ENCODE measurements around the gene ACTR3C.

Gene ACTR3C

DNA sequence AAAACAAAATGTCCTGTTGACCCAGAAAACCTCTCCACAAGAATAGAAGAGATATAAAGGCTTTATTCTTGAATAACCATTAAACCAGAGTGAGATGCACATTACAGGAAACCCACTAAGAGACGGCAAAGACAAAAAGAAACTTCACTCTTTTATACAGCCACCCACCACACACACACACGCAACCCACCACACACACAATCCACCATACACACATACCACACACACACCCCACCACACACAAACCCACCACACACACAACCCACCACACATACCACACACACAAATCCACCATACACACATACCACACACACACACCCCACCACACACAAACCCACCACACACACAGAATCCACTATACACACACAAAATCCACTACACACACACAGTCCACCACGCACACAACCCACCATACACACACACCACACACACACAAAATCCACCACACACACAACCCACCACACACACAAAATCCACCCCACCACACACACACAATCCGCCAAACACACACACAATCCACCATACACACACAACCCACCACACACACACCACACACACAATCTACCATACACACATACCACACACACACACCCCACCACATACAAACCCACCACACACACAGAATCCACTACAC is 35.8 kb upstream of the ACTR3C start:
- no peak for DNase-seq

DNA sequence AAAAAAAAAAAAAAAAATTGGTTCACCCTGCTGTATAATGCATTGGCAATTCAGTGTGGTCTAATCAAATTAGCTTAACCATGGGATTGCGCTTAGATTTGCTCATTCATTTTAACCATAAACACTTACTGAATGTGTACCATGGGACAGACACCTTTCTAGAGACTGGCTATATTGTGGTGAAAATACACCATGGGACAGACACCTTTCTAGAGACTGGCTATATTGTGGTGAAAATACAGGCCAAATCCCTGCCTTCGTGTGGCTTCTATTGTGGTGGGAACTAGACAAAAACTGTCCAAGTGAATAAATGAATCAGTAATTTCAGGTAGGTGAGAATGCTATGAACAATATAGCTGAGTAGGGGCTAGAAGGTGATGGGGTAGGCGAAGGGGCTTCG is 35.1 kb upstream of the ACTR3C start:
- DNase-seq: no peak

DNA sequence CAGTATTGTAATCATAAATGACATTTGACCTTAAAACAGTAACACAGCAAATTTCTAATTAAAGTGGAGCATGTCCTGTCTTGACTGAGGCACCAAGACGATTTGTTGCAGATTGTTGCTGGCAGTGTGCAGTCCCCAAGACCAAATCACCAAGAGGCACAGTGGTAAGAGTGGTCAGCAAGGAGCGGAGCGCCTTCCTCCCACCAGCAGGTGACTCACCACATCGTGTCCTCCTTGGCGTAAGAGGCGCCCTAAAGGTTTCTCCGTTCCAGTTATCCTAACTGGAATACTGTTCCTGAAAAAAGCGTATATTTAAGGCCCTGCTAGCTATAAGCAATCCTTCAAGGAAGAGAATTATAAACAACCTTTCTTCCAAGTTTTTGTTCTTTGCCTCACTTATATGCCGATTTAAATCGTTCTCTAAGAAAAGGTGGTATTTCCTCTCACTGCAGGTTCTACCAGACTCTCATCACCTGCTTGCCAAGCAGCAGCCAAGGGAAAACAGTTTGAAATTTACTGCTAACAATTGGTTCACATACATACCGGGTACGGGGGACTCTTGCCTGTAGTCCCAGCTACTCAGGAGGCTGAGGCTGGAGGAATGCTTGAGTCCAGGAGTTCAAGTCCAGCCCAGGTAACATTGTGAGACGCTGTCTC is 34.6 kb upstream of the ACTR3C start:
- DNase-seq: no peak

DNA sequence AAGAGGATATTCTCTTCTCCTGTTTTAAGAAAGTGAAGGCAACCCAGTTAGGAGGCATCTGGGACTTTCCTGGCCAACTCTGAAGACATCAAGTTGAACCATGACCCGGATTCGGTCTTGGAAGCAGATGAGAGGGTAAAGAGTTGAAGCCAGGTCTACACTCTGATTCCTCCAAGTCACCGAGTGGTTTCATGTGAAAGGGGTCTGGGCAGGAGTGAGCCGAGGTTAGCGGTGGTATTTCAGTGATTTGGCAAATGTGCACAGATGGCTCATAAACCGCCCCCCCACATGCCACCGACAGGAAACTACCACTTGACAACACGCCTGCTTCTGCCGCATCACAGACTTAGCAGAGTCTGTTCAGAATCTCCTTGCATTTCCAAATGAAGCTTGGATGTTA is 33.9 kb upstream of the ACTR3C start:
- DNase-seq: no peak

DNA sequence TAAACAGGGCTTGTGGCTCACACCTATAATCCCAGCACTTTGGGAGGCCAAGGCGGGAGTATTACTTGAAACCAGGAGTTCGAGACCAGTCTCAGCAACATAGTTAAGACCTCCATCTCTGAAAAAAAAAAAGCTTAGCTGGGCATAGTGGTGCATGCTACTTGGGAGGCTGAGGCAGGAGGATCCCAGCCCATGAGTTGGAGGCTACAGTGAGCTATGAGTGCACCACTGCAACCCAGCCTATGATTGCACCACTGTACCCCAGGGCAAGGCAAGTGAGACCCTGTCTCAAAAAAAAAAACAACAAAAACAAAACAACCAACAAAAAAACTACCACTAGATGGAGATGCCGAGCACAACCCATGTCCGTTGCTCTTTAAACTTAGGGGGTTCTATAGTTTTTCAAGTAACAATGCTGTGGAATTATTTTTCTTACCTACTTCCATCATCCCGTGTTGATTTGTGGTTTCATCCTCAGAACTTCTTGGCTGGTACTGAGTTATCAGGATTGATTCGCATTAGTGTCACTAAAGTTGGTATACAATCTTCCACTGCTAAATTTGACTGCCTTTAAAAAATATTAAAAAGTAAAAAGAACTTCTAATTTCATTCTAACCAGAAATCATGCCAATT is 33.0 kb upstream of the ACTR3C start:
- no peak for DNase-seq

DNA sequence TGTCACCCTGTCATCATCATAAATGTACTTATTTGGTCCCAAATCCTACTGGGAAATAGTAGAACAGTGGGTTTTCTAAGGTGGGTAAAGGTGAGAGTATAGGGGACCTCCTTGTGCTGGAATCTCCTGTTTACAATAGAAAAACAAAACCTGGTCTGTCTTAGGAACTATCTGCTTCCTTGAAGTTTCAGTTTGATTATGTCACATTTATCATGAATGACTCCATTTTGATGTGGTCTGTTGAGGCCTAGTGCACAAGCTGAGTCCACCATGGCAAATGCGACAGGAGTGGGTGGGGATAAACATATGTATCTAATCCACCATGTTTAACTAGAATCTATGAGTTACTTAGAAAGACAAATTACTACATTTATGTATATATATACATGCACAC is 32.3 kb upstream of the ACTR3C start:
- DNase-seq: no peak

DNA sequence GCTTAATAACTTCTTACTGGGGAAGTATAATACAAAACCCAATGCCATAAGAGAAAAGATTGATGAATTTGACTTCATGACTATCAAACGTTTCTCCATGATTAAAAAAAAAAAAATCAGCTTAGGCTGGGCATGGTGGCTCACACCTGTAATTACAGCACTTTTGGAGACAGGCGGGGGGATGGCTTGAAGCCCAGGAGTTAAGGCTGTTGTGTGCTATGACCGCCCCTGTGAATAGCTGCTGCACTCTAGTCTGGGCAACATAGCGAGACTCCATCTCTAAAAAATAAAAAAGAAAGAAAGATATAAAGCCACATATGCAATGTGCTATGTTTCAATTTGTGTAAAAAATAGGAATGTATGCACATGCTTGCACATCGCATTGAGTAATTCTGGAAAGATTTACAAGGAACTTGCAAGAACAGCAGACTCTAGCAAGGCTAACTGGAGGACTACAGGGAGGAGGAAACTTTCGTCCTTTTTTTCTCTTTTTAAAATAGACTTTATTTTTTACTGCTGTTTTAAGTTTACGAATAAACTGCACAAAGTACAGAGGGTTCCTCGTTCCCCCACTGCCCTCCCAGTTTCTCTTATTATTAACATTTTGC is 28.3 kb upstream of the ACTR3C start:
- no peak for DNase-seq

DNA sequence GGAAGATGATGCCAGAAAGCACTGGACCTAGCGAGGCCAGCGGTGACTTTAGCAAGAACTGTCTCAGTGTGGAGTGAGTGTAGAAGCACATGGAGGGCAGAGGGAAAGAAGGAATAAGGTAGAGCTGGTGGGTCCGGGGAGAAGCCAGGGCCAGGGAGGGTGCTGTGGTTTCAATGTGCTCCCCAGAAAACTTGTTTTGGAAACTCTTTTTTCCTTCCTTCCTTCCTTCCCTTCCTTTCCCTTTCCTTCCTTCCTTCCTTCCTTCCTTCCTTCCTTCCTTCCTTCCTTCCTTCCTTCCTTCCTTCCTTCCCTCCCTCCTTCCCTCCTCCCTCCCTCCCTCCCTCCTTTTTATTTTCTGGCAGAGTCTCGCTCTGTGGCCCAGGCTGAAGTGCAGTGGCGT is 23.6 kb upstream of the ACTR3C start:
- no peak for DNase-seq

DNA sequence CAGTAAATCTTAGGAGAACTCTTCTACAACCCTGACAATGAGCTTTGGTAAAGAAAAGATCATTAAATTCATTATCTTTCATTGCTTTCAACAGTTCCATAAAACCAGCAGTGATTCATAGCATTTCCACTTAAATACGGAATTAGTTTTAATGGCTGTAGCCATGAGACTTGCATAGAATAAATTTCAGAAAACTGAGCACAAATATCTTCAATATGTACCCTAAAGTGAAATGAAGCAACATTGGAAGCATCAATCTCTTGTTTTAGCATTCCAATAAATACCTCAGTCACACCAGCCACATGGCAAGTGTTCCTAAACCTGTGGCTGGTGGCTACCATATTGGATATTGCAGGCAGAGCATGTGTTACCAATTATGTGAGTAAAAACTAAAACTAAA is 21.7 kb upstream of the ACTR3C start:
- DNase-seq: no peak

DNA sequence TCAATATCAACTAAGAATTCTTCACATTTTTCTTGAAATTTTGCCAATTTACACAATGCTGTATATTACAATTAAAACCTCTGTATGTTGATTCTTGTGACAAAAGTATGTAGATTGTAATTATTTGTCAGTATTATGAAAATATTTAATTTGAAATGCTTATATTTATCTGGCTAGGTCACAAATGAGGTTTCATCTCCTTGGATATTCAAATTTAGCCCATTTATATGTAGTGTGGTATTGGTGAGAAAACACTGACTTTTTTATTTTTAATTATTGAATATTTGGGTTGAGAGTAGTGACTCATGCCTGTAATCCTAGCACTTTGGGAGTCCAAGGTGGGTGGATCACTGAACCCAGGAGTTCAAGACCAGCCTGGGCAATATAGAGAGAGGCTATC is 21.0 kb upstream of the ACTR3C start:
- DNase-seq: no peak

DNA sequence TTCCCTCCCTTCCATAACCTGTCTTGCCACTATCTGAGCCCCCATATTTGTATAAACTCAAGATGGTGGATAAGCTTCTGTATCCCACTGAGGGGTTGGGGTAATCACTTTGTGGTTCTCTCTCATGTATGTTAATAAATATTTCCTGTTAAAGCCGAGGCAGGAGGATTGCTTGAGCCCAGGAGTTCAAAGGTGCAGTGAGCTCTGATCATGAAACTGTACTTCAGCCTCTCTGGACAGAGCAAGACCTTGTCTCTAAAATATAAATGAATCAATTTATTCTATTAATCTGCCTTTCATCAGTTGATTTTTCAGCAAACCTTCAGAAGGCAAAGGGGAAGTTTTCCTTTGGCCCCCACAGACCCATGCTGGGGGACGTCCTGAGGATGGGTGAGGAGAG is 19.9 kb upstream of the ACTR3C start:
- DNase-seq: no peak

DNA sequence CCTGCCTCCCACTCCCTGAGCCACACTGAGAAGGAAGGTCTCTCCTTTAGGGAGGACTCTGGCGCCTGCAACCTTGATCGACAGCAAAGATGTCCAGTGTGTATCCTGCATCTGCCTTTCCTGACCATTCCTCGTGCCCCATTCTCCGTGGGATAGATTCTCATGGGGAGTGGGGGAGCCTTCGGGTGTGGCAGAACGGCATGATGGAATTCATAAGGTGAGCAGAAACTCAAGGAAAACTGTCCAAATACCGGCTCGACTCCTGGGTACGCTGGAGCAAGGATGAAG is 18.7 kb upstream of the ACTR3C start:
- no peak for DNase-seq

DNA sequence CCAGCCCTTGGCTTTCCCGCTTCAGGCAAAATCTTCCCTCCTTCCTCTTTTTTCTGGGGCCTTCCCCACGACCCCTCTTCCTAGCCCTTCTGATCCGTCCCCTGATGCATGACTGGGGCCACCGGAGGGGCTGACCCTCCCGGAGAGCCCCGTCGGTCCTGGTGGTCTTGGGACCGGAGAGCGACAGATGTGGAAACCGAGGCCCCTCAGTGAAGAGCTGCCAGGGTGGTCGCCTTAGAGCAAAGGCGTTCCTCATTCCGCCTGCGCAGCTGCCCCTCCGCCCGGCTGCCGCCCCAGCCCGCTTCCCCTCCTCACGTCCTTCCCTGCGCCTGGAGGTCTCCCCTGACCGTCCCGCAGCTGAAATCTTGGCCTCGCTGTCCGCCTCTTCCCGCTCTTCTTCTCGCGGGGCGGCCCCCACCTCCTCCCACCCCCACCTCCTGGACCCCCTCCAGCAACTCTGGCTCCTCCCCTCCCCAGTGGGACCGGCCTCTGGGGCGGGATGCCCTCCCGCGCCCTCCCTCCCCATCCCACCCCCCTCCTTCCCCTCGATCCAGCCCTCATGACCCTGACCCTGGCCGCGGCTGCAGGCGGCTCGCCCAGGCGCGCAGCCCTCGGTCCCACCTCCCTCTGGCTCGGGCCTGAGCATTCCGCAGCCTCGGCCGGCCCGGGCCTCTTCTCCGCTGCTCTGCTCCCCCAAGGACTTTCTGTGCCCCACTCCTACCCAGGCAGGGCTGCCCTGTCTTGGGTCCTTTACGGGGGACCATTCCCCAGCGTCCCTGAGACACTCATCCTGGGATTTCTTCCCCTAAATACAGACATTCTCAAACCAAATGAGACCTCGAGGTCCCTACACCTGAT is 18.1 kb upstream of the ACTR3C start, which contains the start of gene RARRES2:
Gene RARRES2 (minus strand): TSS at position 367 of the 858 bp plus-strand sequence. CDS start 1,020 bp downstream, outside the sequence.
- DNase-seq: no peak

DNA sequence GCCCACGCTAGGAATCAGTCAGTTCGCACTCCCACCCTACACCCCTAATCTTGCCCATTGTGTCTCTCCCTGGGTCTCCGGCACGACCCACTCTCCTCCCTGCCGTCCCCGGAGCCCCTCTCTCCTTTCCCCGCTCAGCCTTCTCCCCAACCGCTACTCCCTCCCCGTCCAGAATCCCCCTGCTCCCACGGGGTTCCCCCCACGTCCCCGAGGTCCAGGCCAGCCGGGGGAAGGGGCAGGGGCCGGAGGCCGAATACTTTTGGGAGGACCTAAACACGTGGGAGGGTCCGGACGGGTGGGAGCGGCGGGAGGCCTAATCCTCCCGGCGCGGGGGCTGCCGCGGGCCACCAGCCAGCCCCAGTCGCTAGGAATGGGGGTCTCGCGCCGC is 17.5 kb upstream of the ACTR3C start:
- DNase-seq: no peak

DNA sequence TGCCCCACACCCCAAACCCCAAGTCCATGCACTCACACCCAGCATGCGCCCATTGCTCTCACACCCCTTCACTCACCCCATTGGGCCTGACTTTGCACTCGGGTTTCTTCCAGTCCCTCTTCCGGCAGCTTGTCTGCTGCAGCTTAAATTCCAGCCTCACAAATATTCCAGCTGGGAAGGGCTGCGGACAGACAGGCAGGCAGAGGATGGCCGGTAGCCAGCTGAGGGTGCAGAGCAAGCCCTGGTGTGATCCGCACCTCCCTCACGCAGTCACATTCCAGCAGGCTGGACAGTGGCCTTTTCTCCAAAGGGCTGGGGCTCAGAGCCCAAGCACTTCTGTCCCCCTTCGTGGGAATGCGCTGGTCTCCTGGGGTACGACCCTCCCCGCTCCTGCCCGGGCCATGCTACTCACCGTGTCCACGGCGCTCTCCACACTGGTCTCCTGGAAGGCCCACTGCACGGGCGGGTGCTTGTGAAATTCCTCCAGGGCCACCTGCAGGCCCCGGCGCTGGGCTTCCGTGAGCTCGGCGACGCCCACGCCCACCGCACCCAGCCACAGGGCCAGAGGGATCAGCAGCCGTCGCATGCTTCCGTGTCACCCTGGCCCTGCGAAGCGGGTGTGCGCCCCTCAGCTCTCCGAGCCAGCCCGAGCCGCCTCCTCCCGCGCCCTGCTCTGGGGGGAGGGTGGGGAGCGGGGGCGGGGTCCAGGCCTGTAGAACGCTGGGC is 16.8 kb upstream of the ACTR3C start:
- DNase-seq: no peak

DNA sequence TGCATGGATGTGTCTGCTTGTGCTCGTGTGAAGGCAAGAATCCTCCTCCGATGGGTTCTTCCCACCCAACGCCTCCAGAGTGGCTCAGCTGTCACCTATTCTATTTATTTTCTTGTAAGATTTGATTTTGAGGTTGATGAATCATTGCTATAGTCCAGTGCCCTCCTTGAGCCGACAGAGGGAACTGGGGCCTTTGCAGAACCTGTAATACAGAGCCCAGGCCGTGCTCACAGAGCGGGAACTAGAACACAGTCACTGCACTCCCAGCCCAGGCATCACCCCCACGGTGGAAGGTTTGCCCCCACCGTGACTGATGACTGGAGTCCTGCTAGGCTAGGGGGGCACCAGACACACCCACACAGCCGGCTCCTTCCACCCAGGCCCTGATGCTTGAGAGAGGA is 16.1 kb upstream of the ACTR3C start:
- DNase-seq: no peak

DNA sequence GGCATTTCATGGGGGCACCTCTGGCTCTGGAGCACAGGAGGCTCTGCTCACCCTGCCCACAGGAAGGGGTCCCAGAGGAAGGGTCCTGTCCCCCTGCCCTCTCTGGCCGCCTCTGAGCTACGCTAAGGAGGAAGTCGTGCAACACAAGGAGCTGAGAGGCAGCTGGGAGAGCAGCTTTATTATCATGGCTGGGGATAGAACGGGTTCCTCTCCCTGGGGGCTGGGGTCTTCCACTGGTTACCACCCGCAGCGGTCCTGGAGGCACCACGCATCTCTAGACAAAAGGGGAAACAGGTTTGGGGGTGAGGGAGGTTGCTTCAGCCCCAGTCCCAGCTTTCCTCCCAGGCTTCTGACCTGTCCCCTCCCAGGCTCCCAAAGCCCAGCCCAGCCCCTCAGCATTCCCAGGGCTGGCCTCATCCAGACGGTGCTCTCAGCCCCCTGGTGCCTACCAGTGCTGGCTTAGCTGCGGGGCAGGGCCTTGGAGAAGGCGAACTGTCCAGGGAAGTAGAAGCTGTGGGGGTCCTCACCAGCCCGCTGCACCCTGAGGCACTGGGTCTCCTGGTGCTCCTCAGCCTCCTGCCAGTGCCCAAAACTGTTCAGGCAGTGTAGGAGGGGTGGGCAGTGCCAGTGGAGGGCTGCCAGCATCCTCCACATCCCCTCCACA is 15.0 kb upstream of the ACTR3C start:
- no peak for DNase-seq

DNA sequence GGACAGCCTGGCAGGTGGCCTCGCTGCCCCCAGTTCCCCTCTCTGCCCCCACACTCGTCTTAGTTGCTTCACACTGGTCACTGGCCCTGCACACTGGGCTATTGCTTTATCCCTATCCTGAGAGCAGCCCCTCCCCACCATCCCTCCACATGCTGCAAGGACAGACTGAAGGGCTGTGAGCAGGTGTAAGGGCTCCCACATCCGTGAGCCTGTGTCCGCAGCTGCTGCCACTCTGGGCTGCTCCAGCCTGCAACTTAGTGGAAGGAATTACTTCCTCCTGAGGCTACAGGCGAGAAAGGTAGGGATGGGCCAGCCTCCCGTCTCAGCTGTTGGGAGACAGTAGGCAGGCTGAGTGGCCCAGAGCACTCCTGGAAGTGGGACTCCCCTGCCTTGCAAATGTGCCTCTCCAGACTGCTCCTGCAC is 14.3 kb upstream of the ACTR3C start:
- DNase-seq: no peak

DNA sequence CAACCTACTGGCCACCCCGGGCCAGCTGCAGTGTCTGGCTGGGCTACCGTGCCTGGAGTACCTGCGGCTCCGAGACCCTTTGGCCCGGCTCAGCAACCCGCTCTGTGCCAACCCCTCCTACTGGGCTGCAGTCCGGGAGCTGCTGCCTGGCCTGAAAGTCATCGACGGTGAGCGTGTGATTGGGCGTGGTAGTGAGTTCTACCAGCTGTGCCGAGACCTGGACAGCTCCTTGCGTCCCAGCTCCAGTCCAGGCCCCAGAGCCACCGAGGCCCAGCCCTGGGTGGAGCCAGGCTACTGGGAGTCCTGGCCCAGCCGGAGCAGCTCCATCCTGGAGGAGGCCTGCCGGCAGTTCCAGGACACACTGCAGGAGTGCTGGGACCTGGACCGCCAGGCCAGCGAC is 13.8 kb upstream of the ACTR3C start:
- no peak for DNase-seq

DNA sequence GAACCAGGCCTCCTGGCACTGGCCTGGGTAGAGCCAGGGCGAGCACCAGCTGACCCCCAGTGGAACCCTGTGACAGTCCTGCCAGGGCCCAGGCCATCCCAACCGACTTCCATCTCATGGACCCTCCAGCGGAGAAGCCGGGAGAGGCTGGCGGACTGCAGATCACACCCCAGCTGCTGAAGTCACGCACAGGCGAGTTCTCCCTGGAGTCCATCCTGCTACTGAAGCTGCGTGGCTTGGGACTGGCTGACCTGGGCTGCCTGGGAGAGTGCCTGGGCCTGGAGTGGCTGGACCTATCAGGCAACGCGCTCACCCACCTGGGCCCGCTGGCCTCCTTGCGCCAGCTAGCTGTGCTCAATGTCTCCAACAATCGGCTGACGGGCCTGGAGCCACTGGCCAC is 13.4 kb upstream of the ACTR3C start:
- no peak for DNase-seq

DNA sequence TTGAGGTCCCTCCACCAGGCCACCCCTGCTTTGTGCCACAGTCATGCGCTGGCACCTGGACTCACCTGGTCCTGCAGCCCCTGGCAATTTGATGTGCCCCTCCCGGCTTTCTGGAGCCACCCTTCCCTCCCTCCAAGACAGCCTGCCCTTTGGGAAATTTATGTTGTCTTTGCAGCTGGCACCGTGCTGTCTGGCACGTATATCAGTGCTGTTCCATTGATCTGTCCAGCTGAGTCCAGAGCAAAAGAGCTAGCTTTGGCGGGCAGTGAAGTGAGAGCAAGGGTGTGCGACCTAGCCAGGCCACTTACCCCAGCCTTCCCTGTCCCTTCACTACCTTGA is 12.4 kb upstream of the ACTR3C start:
- DNase-seq: no peak

DNA sequence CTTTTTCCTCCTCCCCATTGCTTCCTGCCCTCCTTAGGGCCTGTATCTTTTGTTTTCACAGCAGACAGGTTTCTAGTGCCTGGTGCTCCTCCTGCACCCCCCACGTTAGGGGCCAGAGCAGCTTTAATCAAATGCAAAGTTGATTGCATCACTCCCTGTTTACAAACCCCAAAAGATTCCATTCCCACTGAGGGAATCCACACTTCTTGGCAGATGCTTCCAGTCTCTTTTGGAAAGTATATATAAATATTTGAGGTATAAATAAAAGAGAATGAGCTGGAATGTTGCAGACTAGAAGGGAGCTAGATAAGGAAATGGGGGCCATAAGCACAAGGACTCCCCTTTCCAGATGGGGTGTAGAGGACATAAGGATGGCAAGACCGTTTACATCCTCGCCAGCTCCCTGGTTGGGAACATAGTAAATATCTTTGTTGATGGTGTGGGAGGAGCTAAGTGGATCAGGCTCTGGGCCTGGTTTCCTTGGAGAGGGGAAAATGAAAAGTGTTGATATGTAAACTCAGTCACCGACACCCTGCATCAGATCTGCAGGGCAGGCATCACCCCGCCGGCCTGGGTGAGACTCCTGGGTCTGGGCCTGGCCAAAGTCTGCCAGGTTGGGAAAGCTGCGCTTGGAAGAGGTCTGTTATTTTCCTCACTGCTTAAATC is 11.9 kb upstream of the ACTR3C start:
- DNase-seq: no peak

Measured in cortex of kidney (tissue), 1 donor.